ENCODE measurements around the gene GPR160. TPM values are rescaled to one million over a fixed set of nuclear protein-coding genes. Genes with fewer than 3 reads are reported as not detected.

Gene GPR160
- total and polyA plus RNA-seq, 2 experiments from 2014 or later, result 39.4 to 55.7 TPM

DNA sequence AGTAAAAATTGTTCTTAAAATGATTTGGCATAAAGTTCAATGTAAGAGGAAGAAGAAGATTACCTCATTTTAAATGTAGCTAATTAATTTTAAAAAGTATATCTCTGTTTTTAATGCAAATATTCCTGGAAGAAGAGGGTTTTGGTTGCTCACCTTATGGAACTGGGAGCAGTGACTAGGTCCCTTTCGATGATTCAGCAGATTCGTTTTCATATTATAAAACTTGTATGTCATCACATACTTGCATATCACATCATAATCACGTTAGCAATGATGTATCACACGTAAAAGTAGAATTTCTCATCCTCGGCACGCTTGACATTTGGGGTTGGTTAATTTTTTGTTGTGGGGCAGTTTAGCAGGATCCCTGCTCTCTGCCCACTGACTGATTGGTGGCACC lies 47.6 kb downstream of the GPR160 start:
- TF ChIP-seq NANOG (IDR thresholded peaks at IDR 0.05; ENCODE audit: borderline replicate concordance), result no peak
- TF ChIP-seq POLR2AphosphoS5 (IDR thresholded peaks at IDR 0.05; ENCODE audit: low read depth), result no peak
- TF ChIP-seq ZNF331 (CRISPR knock-in tag; IDR thresholded peaks at IDR 0.05; ENCODE audit: low read depth), result no peak
- TF ChIP-seq, protein P1, sequence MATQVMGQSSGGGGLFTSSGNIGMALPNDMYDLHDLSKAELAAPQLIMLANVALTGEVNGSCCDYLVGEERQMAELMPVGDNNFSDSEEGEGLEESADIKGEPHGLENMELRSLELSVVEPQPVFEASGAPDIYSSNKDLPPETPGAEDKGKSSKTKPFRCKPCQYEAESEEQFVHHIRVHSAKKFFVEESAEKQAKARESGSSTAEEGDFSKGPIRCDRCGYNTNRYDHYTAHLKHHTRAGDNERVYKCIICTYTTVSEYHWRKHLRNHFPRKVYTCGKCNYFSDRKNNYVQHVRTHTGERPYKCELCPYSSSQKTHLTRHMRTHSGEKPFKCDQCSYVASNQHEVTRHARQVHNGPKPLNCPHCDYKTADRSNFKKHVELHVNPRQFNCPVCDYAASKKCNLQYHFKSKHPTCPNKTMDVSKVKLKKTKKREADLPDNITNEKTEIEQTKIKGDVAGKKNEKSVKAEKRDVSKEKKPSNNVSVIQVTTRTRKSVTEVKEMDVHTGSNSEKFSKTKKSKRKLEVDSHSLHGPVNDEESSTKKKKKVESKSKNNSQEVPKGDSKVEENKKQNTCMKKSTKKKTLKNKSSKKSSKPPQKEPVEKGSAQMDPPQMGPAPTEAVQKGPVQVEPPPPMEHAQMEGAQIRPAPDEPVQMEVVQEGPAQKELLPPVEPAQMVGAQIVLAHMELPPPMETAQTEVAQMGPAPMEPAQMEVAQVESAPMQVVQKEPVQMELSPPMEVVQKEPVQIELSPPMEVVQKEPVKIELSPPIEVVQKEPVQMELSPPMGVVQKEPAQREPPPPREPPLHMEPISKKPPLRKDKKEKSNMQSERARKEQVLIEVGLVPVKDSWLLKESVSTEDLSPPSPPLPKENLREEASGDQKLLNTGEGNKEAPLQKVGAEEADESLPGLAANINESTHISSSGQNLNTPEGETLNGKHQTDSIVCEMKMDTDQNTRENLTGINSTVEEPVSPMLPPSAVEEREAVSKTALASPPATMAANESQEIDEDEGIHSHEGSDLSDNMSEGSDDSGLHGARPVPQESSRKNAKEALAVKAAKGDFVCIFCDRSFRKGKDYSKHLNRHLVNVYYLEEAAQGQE (IDR thresholded peaks at IDR 0.05; ENCODE audit: unreplicated experiment), result no peak
- no peak for TF ChIP-seq JUNB (IDR thresholded peaks at IDR 0.05; ENCODE audit: unreplicated experiment)
- no peak for TF ChIP-seq STAT1 (IDR thresholded peaks at IDR 0.05; ENCODE audit: unreplicated experiment)
- TF ChIP-seq, protein P2, sequence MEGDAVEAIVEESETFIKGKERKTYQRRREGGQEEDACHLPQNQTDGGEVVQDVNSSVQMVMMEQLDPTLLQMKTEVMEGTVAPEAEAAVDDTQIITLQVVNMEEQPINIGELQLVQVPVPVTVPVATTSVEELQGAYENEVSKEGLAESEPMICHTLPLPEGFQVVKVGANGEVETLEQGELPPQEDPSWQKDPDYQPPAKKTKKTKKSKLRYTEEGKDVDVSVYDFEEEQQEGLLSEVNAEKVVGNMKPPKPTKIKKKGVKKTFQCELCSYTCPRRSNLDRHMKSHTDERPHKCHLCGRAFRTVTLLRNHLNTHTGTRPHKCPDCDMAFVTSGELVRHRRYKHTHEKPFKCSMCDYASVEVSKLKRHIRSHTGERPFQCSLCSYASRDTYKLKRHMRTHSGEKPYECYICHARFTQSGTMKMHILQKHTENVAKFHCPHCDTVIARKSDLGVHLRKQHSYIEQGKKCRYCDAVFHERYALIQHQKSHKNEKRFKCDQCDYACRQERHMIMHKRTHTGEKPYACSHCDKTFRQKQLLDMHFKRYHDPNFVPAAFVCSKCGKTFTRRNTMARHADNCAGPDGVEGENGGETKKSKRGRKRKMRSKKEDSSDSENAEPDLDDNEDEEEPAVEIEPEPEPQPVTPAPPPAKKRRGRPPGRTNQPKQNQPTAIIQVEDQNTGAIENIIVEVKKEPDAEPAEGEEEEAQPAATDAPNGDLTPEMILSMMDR (conservative IDR thresholded peaks at IDR 0.05; ENCODE audit: low read depth in 2 of 2), result no peak
- TF ChIP-seq ETS1 (IDR thresholded peaks at IDR 0.05), result no peak
- no peak for TF ChIP-seq EZH2phosphoT487 (IDR thresholded peaks at IDR 0.05; ENCODE audit: unreplicated experiment)
- no peak for TF ChIP-seq ZNF114 (CRISPR knock-in tag; IDR thresholded peaks at IDR 0.05)
- no peak for TF ChIP-seq EZH2 (IDR thresholded peaks at IDR 0.05; ENCODE audit: low read depth, unreplicated experiment)
- TF ChIP-seq, protein P3, sequence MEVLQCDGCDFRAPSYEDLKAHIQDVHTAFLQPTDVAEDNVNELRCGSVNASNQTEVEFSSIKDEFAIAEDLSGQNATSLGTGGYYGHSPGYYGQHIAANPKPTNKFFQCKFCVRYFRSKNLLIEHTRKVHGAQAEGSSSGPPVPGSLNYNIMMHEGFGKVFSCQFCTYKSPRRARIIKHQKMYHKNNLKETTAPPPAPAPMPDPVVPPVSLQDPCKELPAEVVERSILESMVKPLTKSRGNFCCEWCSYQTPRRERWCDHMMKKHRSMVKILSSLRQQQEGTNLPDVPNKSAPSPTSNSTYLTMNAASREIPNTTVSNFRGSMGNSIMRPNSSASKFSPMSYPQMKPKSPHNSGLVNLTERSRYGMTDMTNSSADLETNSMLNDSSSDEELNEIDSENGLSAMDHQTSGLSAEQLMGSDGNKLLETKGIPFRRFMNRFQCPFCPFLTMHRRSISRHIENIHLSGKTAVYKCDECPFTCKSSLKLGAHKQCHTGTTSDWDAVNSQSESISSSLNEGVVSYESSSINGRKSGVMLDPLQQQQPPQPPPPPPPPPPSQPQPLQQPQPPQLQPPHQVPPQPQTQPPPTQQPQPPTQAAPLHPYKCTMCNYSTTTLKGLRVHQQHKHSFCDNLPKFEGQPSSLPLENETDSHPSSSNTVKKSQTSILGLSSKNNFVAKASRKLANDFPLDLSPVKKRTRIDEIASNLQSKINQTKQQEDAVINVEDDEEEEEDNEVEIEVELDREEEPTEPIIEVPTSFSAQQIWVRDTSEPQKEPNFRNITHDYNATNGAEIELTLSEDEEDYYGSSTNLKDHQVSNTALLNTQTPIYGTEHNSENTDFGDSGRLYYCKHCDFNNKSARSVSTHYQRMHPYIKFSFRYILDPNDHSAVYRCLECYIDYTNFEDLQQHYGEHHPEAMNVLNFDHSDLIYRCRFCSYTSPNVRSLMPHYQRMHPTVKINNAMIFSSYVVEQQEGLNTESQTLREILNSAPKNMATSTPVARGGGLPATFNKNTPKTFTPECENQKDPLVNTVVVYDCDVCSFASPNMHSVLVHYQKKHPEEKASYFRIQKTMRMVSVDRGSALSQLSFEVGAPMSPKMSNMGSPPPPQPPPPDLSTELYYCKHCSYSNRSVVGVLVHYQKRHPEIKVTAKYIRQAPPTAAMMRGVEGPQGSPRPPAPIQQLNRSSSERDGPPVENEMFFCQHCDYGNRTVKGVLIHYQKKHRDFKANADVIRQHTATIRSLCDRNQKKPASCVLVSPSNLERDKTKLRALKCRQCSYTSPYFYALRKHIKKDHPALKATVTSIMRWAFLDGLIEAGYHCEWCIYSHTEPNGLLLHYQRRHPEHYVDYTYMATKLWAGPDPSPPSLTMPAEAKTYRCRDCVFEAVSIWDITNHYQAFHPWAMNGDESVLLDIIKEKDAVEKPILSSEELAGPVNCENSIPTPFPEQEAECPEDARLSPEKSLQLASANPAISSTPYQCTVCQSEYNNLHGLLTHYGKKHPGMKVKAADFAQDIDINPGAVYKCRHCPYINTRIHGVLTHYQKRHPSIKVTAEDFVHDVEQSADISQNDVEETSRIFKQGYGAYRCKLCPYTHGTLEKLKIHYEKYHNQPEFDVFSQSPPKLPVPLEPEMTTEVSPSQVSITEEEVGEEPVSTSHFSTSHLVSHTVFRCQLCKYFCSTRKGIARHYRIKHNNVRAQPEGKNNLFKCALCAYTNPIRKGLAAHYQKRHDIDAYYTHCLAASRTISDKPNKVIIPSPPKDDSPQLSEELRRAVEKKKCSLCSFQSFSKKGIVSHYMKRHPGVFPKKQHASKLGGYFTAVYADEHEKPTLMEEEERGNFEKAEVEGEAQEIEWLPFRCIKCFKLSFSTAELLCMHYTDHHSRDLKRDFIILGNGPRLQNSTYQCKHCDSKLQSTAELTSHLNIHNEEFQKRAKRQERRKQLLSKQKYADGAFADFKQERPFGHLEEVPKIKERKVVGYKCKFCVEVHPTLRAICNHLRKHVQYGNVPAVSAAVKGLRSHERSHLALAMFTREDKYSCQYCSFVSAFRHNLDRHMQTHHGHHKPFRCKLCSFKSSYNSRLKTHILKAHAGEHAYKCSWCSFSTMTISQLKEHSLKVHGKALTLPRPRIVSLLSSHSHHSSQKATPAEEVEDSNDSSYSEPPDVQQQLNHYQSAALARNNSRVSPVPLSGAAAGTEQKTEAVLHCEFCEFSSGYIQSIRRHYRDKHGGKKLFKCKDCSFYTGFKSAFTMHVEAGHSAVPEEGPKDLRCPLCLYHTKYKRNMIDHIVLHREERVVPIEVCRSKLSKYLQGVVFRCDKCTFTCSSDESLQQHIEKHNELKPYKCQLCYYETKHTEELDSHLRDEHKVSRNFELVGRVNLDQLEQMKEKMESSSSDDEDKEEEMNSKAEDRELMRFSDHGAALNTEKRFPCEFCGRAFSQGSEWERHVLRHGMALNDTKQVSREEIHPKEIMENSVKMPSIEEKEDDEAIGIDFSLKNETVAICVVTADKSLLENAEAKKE (CRISPR knock-in tag; IDR thresholded peaks at IDR 0.05), result no peak
- TF ChIP-seq CREB1 (CRISPR knock-in tag; IDR thresholded peaks at IDR 0.05; ENCODE audit: low read depth), result no peak
- H3F3A ChIP-seq (replicated peaks; ENCODE audit: low read depth), result no peaks in the 10 kb centered on the region
- Mint-ChIP-seq H3K4me3 (no peak overlapping the region), H3K9me3 (no peaks in the 10 kb centered on the region), H3K36me3 (ENCODE audit: low read depth) (peaks cover 12% of the 10 kb centered on the region; the same call in 2 of the 3 replicates), H3K27ac (no peak overlapping the region), H3K4me1 (no peaks in the 10 kb centered on the region), H3K27me3 (ENCODE audit: insufficient read depth, low read depth, poor library complexity) (no peaks in the 10 kb centered on the region)
- 0 out of 2 replicates have a peak, but pooled peaks cover 5% of the 10 kb centered on the region for H4K20me1 ChIP-seq (replicated peaks; ENCODE audit: insufficient read depth)
- no peaks in the 10 kb centered on the region for H3K79me2 ChIP-seq (replicated peaks; ENCODE audit: insufficient read depth)
- no peak overlapping the region for H3K4me3 ChIP-seq
- DNase-seq (ENCODE audit: low spot score) (no peak), ATAC-seq (no peak)
- no peaks in the 10 kb centered on the region for H3K4me1 ChIP-seq (ENCODE audit: insufficient read depth)
- no peak overlapping the region for H2AFZ ChIP-seq
- no peaks in the 10 kb centered on the region for H3K9me2 ChIP-seq (ENCODE audit: insufficient read depth)
- no peak overlapping the region for H3K27ac ChIP-seq (ENCODE audit: low read depth)
- H3K36me3 ChIP-seq (ENCODE audit: insufficient read depth), result peaks cover 3% of the 10 kb centered on the region; the same call in 1 of the 2 replicates
- H3K27me3 ChIP-seq (ENCODE audit: insufficient read depth), result no peaks in the 10 kb centered on the region
- no peak overlapping the region for H3K4me2 ChIP-seq

Data from GM23338 (cell line).